ENCODE data around the gene RHO.

Gene RHO

GRCh38 chr3:129582799-129583198 lies 54.4 kb downstream of the RHO start:
- peaks cover 18% of the 10 kb centered on the region for H3K36me3 ChIP-seq (ENCODE audit: control insufficient read depth, insufficient read depth, low read length)
- no peaks in the 10 kb centered on the region for H3K4me1 ChIP-seq (ENCODE audit: control insufficient read depth, insufficient read depth, low read length)
- H3K27me3 ChIP-seq (ENCODE audit: control insufficient read depth, insufficient read depth, low read length): no peaks in the 10 kb centered on the region
- no peak overlapping the region for H3K4me3 ChIP-seq (ENCODE audit: low read depth, low read length)
- H3K9ac ChIP-seq (ENCODE audit: low read depth, low read length): no peak overlapping the region
- no peaks in the 10 kb centered on the region for H3K9me3 ChIP-seq (ENCODE audit: control insufficient read depth, insufficient read depth, low read length)

GRCh38 chr3:129583289-129583688 lies 54.9 kb downstream of the RHO start:
- Histone ChIP-seq H3K4me1 (ENCODE audit: control insufficient read depth, insufficient read depth, low read length) (no peaks in the 10 kb centered on the region), H3K9ac (ENCODE audit: low read depth, low read length) (no peak overlapping the region), H3K27me3 (ENCODE audit: control insufficient read depth, insufficient read depth, low read length) (no peaks in the 10 kb centered on the region), H3K4me3 (ENCODE audit: low read depth, low read length) (no peak overlapping the region), H3K36me3 (ENCODE audit: control insufficient read depth, insufficient read depth, low read length) (peaks cover 18% of the 10 kb centered on the region), H3K9me3 (ENCODE audit: control insufficient read depth, insufficient read depth, low read length) (no peaks in the 10 kb centered on the region)

- Histone ChIP-seq H3K27me3 (ENCODE audit: control insufficient read depth, insufficient read depth, low read length) (no peaks in the 10 kb centered on the region), H3K4me1 (ENCODE audit: control insufficient read depth, insufficient read depth, low read length) (no peaks in the 10 kb centered on the region), H3K9ac (ENCODE audit: low read depth, low read length) (no peak overlapping the region), H3K4me3 (ENCODE audit: low read depth, low read length) (no peak overlapping the region), H3K9me3 (ENCODE audit: control insufficient read depth, insufficient read depth, low read length) (no peaks in the 10 kb centered on the region), H3K36me3 (ENCODE audit: control insufficient read depth, insufficient read depth, low read length) (peaks cover 16% of the 10 kb centered on the region)
These were observed 56.2 kb downstream of the RHO start for GRCh38 chr3:129584631-129585030.

Measured in iPS-15b (cell line).